GM10266 (cell line): Measurements from ENCODE around the gene DLX4.

ENCODE experiments used
- DNase-seq: peaks from one replicate; pipeline ENCODE4 v3.0.0; 2012; ENCODE audit errors: extremely low spot score
- CTCF ChIP-seq: IDR thresholded peaks from 2 replicates; pipeline ENCODE4 v1.5.1; 2012; ENCODE audit warnings: mild to moderate bottlenecking, low read depth; ENCODE audit not compliant: control insufficient read depth, insufficient read depth; ENCODE audit errors: missing control alignments

DLX4 gene

GRCh38 chr17:49946964-49947584, 21.9 kb upstream of the DLX4 start:
- no peak for DNase-seq
- no peak for TF ChIP-seq CTCF

GRCh38 chr17:49949634-49950033, 19.4 kb upstream of the DLX4 start:
- no peak for DNase-seq
- TF ChIP-seq CTCF = no peak

GRCh38 chr17:49951362-49952082, 17.5 kb upstream of the DLX4 start:
- no peak for DNase-seq
- no peak for TF ChIP-seq CTCF

- peak; percentile 95 for TF ChIP-seq CTCF
- peak; percentile 82 for DNase-seq
Measured at GRCh38 chr17:49952209-49952911, 16.6 kb upstream of the DLX4 start.

GRCh38 chr17:49952912-49953497, 16.0 kb upstream of the DLX4 start:
- peak; percentile 5 for TF ChIP-seq CTCF

GRCh38 chr17:49955157-49955556, 13.8 kb upstream of the DLX4 start:
- DNase-seq = no peak
- TF ChIP-seq CTCF = no peak

More at GRCh38 chr17:49952912-49953497, 16.0 kb upstream of the DLX4 start:
- DNase-seq = no peak

- no peak for TF ChIP-seq CTCF
- no peak for DNase-seq
Measured at GRCh38 chr17:49956780-49957179, 12.2 kb upstream of the DLX4 start.
